Gastrocnemius medialis (tissue), 4 donors: ENCODE data around the gene SARS2. TPM values are rescaled to one million over a fixed set of nuclear protein-coding genes. Genes with fewer than 3 reads are reported as not detected.

Source experiments
- ATAC-seq, 2 donors: fragments of 150-250 bp; one replicate each; pipeline ENCODE4 v1.9.1; 2016
- DNase-seq, 2 donors: peaks; one replicate each; pipeline ENCODE4 v3.0.0-alpha.2; 2019
- H3K27ac ChIP-seq, 4 donors: fragments of 200-600 bp; sonication (generic); 1 replicate in 1 of 4; 2 replicates in 3 of 4; pipeline ENCODE4 v1.5.1; 2016 to 2018; ENCODE audit warnings: mild to moderate bottlenecking in 2 of 4, moderate library complexity in 1 of 4
- H3K27me3 ChIP-seq, 3 donors: fragments of 200-600 bp; sonication (generic) in 2 of 3; 1 replicate in 1 of 3; 2 replicates in 2 of 3; pipeline versions ENCODE4 v1.5.1 to v1.6.0; 2016 to 2019; ENCODE audit warnings: mild to moderate bottlenecking in 1 of 3, moderate library complexity in 1 of 3
- H3K36me3 ChIP-seq, 2 donors: fragments of 200-600 bp; sonication (generic) in 1 of 2; one replicate each; pipeline ENCODE4 v1.5.1; 2017 to 2018
- H3K4me1 ChIP-seq, 2 donors: fragments of 200-600 bp; sonication (generic) in 1 of 2; one replicate each; pipeline ENCODE4 v1.5.1; 2016 to 2017; ENCODE audit warnings: mild to moderate bottlenecking in 2 of 2
- H3K4me3 ChIP-seq, 4 donors: fragments of 200-600 bp; sonication (generic) in 3 of 4; 1 replicate in 1 of 4; 2 replicates in 3 of 4; pipeline ENCODE4 v1.5.1; 2016 to 2019; ENCODE audit warnings: mild to moderate bottlenecking in 2 of 4
- H3K9me3 ChIP-seq, 3 donors: fragments of 200-600 bp; sonication (generic) in 2 of 3; 1 replicate in 1 of 3; 2 replicates in 2 of 3; pipeline ENCODE4 v1.5.1; 2016 to 2019
- POLR2A ChIP-seq, 2 donors: fragments of 450-650 bp; IDR thresholded peaks; one replicate each; pipeline ENCODE4 v1.6.1; 2017; ENCODE audit warnings: antibody characterized with exemption in 2 of 2, mild to moderate bottlenecking in 2 of 2, moderate library complexity in 2 of 2
- in situ Hi-C, 4 donors: fragments of 200-750 bp; cut with MboI; loops; one replicate each; pipeline versions ENCODE4 v1.15.0 to v1.8.0; 2017; ENCODE audit warnings: low sequenced_read_pairs in 4 of 4
- intact Hi-C: fragments of 100-400 bp; cut with DNase I; formaldehyde crosslinking; loops from one replicate; pipeline ENCODE4 v1.15.1; 2023; ENCODE audit warnings: low total_unique reads
- total RNA-seq, 4 donors: library from RNA; depleted of rRNA; stranded (reverse); fragments of >200 nt; gene quantifications; one replicate each; pipeline versions ENCODE4 v1.1.0 to v1.2.3, GENCODE V29; 2016
- TF ChIP-seq, protein P1 (sequence below), 5 experiments: fragments of 450-650 bp in 3 of 5; fragments of 200-600 bp in 2 of 5; sonication (generic) in 2 of 5; IDR thresholded peaks in 4 of 5; conservative IDR thresholded peaks in 1 of 5; 1 replicate in 4 of 5; 2 replicates in 1 of 5; pipeline ENCODE4 v1.5.1; 2016 to 2019; ENCODE audit warnings: antibody characterized with exemption in 5 of 5, mild to moderate bottlenecking in 3 of 5, moderate library complexity in 3 of 5

SARS2 gene
- total RNA-seq, 4 donors from 2014 or later: 12.1 to 30.0 (median 27.8) TPM

DNA sequence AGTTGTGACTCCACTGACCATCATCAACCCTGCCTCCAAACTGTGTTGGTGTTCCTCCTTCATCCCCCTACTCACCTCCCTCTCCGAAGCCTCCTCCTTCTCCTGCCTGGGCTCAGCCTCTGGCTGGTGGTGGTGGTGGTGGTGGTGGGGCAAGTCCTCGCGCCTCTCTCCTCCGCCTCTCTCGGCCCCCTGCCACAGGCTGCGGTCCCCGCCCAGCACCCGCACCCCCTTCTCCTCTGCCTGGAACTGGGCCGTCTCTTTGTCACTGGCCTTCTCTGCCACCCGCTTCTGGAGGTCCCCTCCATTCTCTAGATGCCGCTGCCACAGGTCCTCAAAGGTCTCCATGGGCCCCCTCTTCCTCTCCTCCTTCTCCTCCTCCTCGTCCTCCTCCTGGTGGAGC lies 20.1 kb downstream of the SARS2 start:
- intact Hi-C loops: no loop called here
- Histone ChIP-seq H3K4me3 (no peak overlapping the region), H3K4me1 (no peaks in the 10 kb centered on the region), H3K36me3 (peaks cover 0 to 33% of the 10 kb centered on the region in 2 donors), H3K27me3 (no peaks in the 10 kb centered on the region), H3K9me3 (no peaks in the 10 kb centered on the region), H3K27ac (no peak overlapping the region)
- in situ Hi-C loops: loop anchor here in 2 of 4 donors (25.0 kb wide), 1 partner anchor 173 kb away; the partner anchor contains the start of gene CAPN12 (in 2 of the 2)
- ATAC-seq (no peak), DNase-seq (no peak)
- TF ChIP-seq, protein P1, sequence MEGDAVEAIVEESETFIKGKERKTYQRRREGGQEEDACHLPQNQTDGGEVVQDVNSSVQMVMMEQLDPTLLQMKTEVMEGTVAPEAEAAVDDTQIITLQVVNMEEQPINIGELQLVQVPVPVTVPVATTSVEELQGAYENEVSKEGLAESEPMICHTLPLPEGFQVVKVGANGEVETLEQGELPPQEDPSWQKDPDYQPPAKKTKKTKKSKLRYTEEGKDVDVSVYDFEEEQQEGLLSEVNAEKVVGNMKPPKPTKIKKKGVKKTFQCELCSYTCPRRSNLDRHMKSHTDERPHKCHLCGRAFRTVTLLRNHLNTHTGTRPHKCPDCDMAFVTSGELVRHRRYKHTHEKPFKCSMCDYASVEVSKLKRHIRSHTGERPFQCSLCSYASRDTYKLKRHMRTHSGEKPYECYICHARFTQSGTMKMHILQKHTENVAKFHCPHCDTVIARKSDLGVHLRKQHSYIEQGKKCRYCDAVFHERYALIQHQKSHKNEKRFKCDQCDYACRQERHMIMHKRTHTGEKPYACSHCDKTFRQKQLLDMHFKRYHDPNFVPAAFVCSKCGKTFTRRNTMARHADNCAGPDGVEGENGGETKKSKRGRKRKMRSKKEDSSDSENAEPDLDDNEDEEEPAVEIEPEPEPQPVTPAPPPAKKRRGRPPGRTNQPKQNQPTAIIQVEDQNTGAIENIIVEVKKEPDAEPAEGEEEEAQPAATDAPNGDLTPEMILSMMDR (IDR thresholded peaks at IDR 0.05 in 4 of 5, conservative IDR thresholded peaks at IDR 0.05 in 1 of 5): no peak
- TF ChIP-seq POLR2A (IDR thresholded peaks at IDR 0.05): no peak

DNA sequence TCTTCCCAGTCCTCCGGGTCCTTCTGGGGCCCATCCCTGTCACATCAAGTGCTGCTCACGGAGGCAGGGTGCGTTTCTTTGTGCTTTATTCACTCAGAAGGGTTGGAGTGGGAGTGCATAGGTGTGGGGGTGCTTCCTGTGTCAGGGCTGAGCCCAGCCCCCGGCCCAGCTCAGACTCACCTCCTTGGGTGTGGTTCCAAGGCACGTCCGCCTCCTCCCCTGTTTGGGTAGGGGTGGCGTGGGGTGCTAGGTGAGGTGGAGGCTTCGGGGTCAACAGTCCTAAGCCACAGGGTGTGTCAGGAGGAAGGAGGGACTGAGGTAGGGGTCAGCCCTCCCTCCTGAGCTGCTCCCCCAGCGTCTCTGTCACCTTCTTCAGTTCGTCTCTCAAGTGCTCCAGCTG lies 21.7 kb downstream of the SARS2 start:
- intact Hi-C loops: no loop called here
- no peak for ATAC-seq
- Histone ChIP-seq H3K27ac (no peak overlapping the region), H3K36me3 (peaks cover 0 to 38% of the 10 kb centered on the region in 2 donors), H3K4me1 (no peaks in the 10 kb centered on the region), H3K27me3 (no peaks in the 10 kb centered on the region), H3K9me3 (no peaks in the 10 kb centered on the region), H3K4me3 (no peak overlapping the region)
- no peak for DNase-seq
- TF ChIP-seq, protein P1 (IDR thresholded peaks at IDR 0.05 in 4 of 5, conservative IDR thresholded peaks at IDR 0.05 in 1 of 5): no peak
- no peak for TF ChIP-seq POLR2A (IDR thresholded peaks at IDR 0.05)
- in situ Hi-C loops: loop anchor here in 3 of 4 donors (10.0 to 25.0 kb wide), 2 partner anchors 74 to 172 kb away; partner anchors contain the start of genes CAPN12 (in 2 of the 3) and ECH1 (in 1 of the 3)

DNA sequence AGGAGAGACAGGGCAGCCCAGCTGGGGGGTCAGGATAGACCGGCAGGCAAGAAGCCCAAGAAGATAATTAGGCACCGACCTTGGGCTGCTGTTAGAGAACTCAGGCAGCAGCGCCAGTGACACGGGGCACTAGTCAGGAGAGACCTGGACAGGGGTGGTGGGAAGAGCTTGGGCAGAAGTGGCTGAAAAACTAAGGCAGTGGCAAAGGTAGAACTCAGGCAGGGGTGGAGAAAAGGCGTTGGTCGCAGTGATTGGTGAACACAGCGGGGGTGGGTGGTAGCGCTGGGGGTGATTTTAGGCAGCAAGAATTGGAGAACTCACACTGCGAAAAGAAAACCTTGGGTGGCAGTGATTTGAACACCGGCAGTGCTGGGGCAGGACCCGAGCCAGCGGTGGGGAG lies 22.9 kb downstream of the SARS2 start:
- H3K27me3 ChIP-seq: no peaks in the 10 kb centered on the region
- DNase-seq (no peak), ATAC-seq (no peak)
- TF ChIP-seq, protein P1 (IDR thresholded peaks at IDR 0.05 in 4 of 5, conservative IDR thresholded peaks at IDR 0.05 in 1 of 5): no peak
- TF ChIP-seq POLR2A (IDR thresholded peaks at IDR 0.05): no peak
- in situ Hi-C loops (loop anchor here in 3 of 4 donors (10.0 to 25.0 kb wide), 2 partner anchors 73 to 170 kb away; partner anchors contain the start of genes CAPN12 (in 2 of the 3) and ECH1 (in 1 of the 3)), intact Hi-C loops (no loop called here)
- H3K36me3 ChIP-seq: peaks cover 0 to 38% of the 10 kb centered on the region in 2 donors
- no peak overlapping the region for H3K27ac ChIP-seq
- no peaks in the 10 kb centered on the region for H3K9me3 ChIP-seq
- no peaks in the 10 kb centered on the region for H3K4me1 ChIP-seq
- H3K4me3 ChIP-seq: no peak overlapping the region

DNA sequence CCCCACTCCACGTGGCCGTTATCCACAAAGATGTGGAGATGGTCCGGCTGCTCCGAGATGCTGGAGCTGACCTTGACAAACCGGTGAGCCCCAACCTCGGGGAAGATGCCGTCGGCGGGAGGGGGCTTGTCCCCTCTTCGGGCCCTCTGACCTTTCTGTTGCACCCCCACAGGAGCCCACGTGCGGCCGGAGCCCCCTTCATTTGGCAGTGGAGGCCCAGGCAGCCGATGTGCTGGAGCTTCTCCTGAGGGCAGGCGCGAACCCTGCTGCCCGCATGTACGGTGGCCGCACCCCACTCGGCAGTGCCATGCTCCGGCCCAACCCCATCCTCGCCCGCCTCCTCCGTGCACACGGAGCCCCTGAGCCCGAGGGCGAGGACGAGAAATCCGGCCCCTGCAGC lies 23.3 kb downstream of the SARS2 start:
- no peak for ATAC-seq
- Histone ChIP-seq H3K27ac (no peak overlapping the region), H3K4me3 (no peak overlapping the region), H3K36me3 (peaks cover 0 to 38% of the 10 kb centered on the region in 2 donors), H3K9me3 (no peaks in the 10 kb centered on the region), H3K27me3 (no peaks in the 10 kb centered on the region), H3K4me1 (no peaks in the 10 kb centered on the region)
- DNase-seq: no peak
- in situ Hi-C loops (loop anchor here in 3 of 4 donors (10.0 to 25.0 kb wide), 2 partner anchors 72 to 170 kb away; partner anchors contain the start of genes CAPN12 (in 2 of the 3) and ECH1 (in 1 of the 3)), intact Hi-C loops (no loop called here)
- TF ChIP-seq POLR2A (IDR thresholded peaks at IDR 0.05): no peak
- TF ChIP-seq, protein P1 (IDR thresholded peaks at IDR 0.05 in 4 of 5, conservative IDR thresholded peaks at IDR 0.05 in 1 of 5): no peak
